HepG2 (cell line): Measurements from ENCODE around the gene GATD1. TPM values are rescaled to one million over a fixed set of nuclear protein-coding genes. Genes with fewer than 3 reads are reported as not detected.
A peak's percentile ranks its signal among the peaks of the same experiment; 100 is the strongest.

ENCODE experiments used
- AKAP8 ChIP-seq: sonication (generic); formaldehyde crosslinking; IDR thresholded peaks from 2 replicates; pipeline ENCODE4 v1.5.1; 2020; ENCODE audit warnings: mild to moderate bottlenecking, missing genetic modification reagents
- CEBPG ChIP-seq: IDR thresholded peaks from 2 replicates; pipeline ENCODE4 v1.6.1; 2016
- CSRNP1 ChIP-seq: sonication (generic); formaldehyde crosslinking; IDR thresholded peaks from 2 replicates; pipeline ENCODE4 v1.8.1; 2023; ENCODE audit warnings: mild to moderate bottlenecking, missing genetic modification reagents
- NFIB ChIP-seq: sonication (generic); formaldehyde crosslinking; IDR thresholded peaks from 2 replicates; pipeline ENCODE4 v1.9.0; 2021; ENCODE audit warnings: missing genetic modification reagents, mild to moderate bottlenecking, borderline replicate concordance
- NONO ChIP-seq, 2 experiments: fragments of 450-650 bp in 1 of 2; sonication (generic) in 1 of 2; formaldehyde crosslinking in 1 of 2; IDR thresholded peaks in 1 of 2; conservative IDR thresholded peaks in 1 of 2; 2 replicates each; pipeline versions ENCODE4 v1.6.1 to v1.8.0; 2017 to 2022; ENCODE audit warnings: mild to moderate bottlenecking in 1 of 2, missing genetic modification reagents in 1 of 2, moderate library complexity in 1 of 2
- RNF219 ChIP-seq: sonication (generic); formaldehyde crosslinking; IDR thresholded peaks from 2 replicates; pipeline ENCODE4 v1.5.0; 2020; ENCODE audit warnings: mild to moderate bottlenecking, missing genetic modification reagents
- RXRA ChIP-seq: sonication (generic); formaldehyde crosslinking; IDR thresholded peaks from 2 replicates; pipeline ENCODE4 v1.5.1; 2020; ENCODE audit warnings: missing genetic modification reagents
- SP5 ChIP-seq: IDR thresholded peaks from 2 replicates; pipeline ENCODE4 v1.6.1; 2016; ENCODE audit warnings: low read depth, borderline replicate concordance
- SPEN ChIP-seq: sonication (generic); formaldehyde crosslinking; IDR thresholded peaks from 2 replicates; pipeline ENCODE4 v1.5.1; 2020; ENCODE audit warnings: low read depth, mild to moderate bottlenecking, missing genetic modification reagents
- TAF15 ChIP-seq: fragments of 200-400 bp; formaldehyde crosslinking; IDR thresholded peaks from one replicate; pipeline ENCODE4 v1.6.1; 2018; ENCODE audit warnings: mild to moderate bottlenecking, low read depth, low read length; ENCODE audit not compliant: poor library complexity, severe bottlenecking
- ZEB1 ChIP-seq: IDR thresholded peaks from 2 replicates; pipeline ENCODE4 v1.6.1; 2012; ENCODE audit warnings: mild to moderate bottlenecking, low read depth, inconsistent platforms; ENCODE audit not compliant: insufficient replicate concordance
- ZNF24 ChIP-seq: fragments of 450-650 bp; IDR thresholded peaks from 2 replicates; pipeline ENCODE4 v1.6.1; 2017; ENCODE audit warnings: antibody characterized with exemption, mild to moderate bottlenecking
- ZNF318 ChIP-seq: sonication (generic); formaldehyde crosslinking; IDR thresholded peaks from 2 replicates; pipeline ENCODE4 v1.4.0; 2020; ENCODE audit warnings: mild to moderate bottlenecking, missing genetic modification reagents
- ZNF709 ChIP-seq: sonication (generic); formaldehyde crosslinking; IDR thresholded peaks from 2 replicates; pipeline ENCODE4 v1.5.0; 2020; ENCODE audit warnings: mild to moderate bottlenecking, missing genetic modification reagents
- ZNF713 ChIP-seq: sonication (generic); formaldehyde crosslinking; IDR thresholded peaks from 2 replicates; pipeline ENCODE4 v1.4.0; 2020; ENCODE audit warnings: mild to moderate bottlenecking, missing genetic modification reagents
- ZNF782 ChIP-seq: sonication (generic); formaldehyde crosslinking; IDR thresholded peaks from 2 replicates; pipeline ENCODE4 v1.4.0; 2020; ENCODE audit warnings: missing genetic modification reagents, mild to moderate bottlenecking, borderline replicate concordance
- polyA plus RNA-seq, 8 experiments: library from polyadenylated mRNA; depleted of rRNA in 3 of 8; stranded (reverse) in 7 of 8; unstranded in 1 of 8; fragments of >200 nt; fragmentation: Illumina TruSeq in 4 of 8; extraction: Trizol in 4 of 8; gene quantifications; 2 replicates each; pipeline versions ENCODE4 v1.2.1 to v1.2.3, GENCODE V29; 2011 to 2016; ENCODE audit warnings: low read depth in 4 of 8, missing spikeins in 1 of 8, mixed read lengths in 1 of 8; ENCODE audit not compliant: insufficient read depth in 1 of 8
- total RNA-seq, 5 experiments: library from RNA; depleted of rRNA; stranded (reverse); fragments of >200 nt; fragmentation: Illumina TruSeq; extraction: Trizol; gene quantifications; 2 replicates each; pipeline ENCODE4 v1.2.3, GENCODE V29; 2016; ENCODE audit warnings: low read depth in 1 of 5

GATD1 gene
- total and polyA plus RNA-seq, 2 of the 13 experiments (the other 11 are each of a cell fraction or from before 2014, with no cell fraction given) = 31.3 to 60.5 TPM

GRCh38 chr11:777288-778255, at the start of gene GATD1 (continued):
- TF ChIP-seq ZNF318 (CRISPR knock-in tag) (no peak), RXRA (CRISPR knock-in tag) (0 out of 2 replicates have a peak, but pooled peaks have one; percentile 31), ZNF713 (CRISPR knock-in tag) (0 out of 2 replicates have a peak, but pooled peaks have one; percentile 53), NONO (IDR thresholded peaks at IDR 0.05) (no peak), NONO (CRISPR knock-in tag; conservative IDR thresholded peaks at IDR 0.05) (0 out of 2 replicates have a peak, but pooled peaks have one; percentile 23), RNF219 (CRISPR knock-in tag) (no peak), CSRNP1 (no peak), ZEB1 (no peak), ZNF782 (CRISPR knock-in tag) (0 out of 2 replicates have a peak, but pooled peaks have one; percentile 25), NFIB (CRISPR knock-in tag) (no peak), TAF15 (no peak), ZNF709 (CRISPR knock-in tag) (peak; percentile 41; the same call in 1 of the 2 replicates), AKAP8 (CRISPR knock-in tag) (no peak), CEBPG (peak; percentile 36; the same call in 1 of the 2 replicates), SPEN (CRISPR knock-in tag) (peak; percentile 53), SP5 (CRISPR knock-in tag) (no peak), ZNF24 (no peak)
